COLO829 (cell line): ENCODE measurements around the gene PRKAR1B.

Source experiments
- DNase-seq: peaks from one replicate; pipeline ENCODE4 v3.0.0; 2012; ENCODE audit warnings: low spot score

Gene PRKAR1B

GRCh38 chr7:739983-740942 lies 13.2 kb upstream of the PRKAR1B start:
- no peak for DNase-seq

GRCh38 chr7:739455-739982 lies 12.4 kb upstream of the PRKAR1B start:
- no peak for DNase-seq

- DNase-seq: no peak
Measured at GRCh38 chr7:738723-739454, 11.8 kb upstream of the PRKAR1B start.

GRCh38 chr7:738241-738640 lies 11.2 kb upstream of the PRKAR1B start:
- no peak for DNase-seq

GRCh38 chr7:734808-735207 lies 7.7 kb upstream of the PRKAR1B start:
- no peak for DNase-seq

GRCh38 chr7:734214-734613 lies 7.1 kb upstream of the PRKAR1B start:
- DNase-seq: no peak

GRCh38 chr7:732556-732955 lies 5.5 kb upstream of the PRKAR1B start:
- no peak for DNase-seq

GRCh38 chr7:732094-732541 lies 5.0 kb upstream of the PRKAR1B start:
- no peak for DNase-seq

- no peak for DNase-seq
Measured at GRCh38 chr7:731440-732085, 4.5 kb upstream of the PRKAR1B start.

GRCh38 chr7:730501-731439 lies 3.7 kb upstream of the PRKAR1B start:
- DNase-seq: no peak

- no peak for DNase-seq
Measured at GRCh38 chr7:729140-730000, 2.3 kb upstream of the PRKAR1B start.

GRCh38 chr7:728602-729001 lies 1.5 kb upstream of the PRKAR1B start:
- no peak for DNase-seq

- peak; percentile 60 for DNase-seq
Measured at GRCh38 chr7:727806-728460, 852 bp upstream of the PRKAR1B start.

- DNase-seq: no peak
Measured at GRCh38 chr7:726854-727103, 302 bp downstream of the PRKAR1B start.

- peak; percentile 95 for DNase-seq
Measured at GRCh38 chr7:726084-726853, 812 bp downstream of the PRKAR1B start, which contains the start of gene DNAAF5. Gene DNAAF5 (plus strand): TSS chr7:726699. CDS start chr7:726721, 22 bp downstream.

- no peak for DNase-seq
Measured at GRCh38 chr7:725223-726005, 1.7 kb downstream of the PRKAR1B start.

GRCh38 chr7:724298-724697 lies 2.8 kb downstream of the PRKAR1B start:
- no peak for DNase-seq

- no peak for DNase-seq
Measured at GRCh38 chr7:723541-723940, 3.5 kb downstream of the PRKAR1B start.
